HepG2 (cell line): ENCODE measurements around the gene NUP62. TPM values are rescaled to one million over a fixed set of nuclear protein-coding genes. Genes with fewer than 3 reads are reported as not detected.
A peak's percentile ranks its signal among the peaks of the same experiment; 100 is the strongest.

Experiments
- ATAC-seq: fragments of 200-7000 bp; cut with Tn5 transposase; 3 replicates; pipeline ENCODE4 v1.9.1; 2020; ENCODE audit warnings: mild to moderate bottlenecking, moderate library complexity
- BruUV-seq: library from RNA; stranded (reverse); fragments of 400-500 nt; replicated peaks from 2 replicates; lab custom pipeline; 2021; lab: Mats Ljungman, UMichigan
- CTCF ChIA-PET: fragments of 300-600 bp; formaldehyde crosslinking; extraction: SDS; loops from one replicate; lab custom pipeline; 2021; ENCODE audit warnings: low total read pairs, inconsistent platforms, low intra/inter-chr PET ratio; lab: Yijun Ruan, JAX
- POLR2A ChIA-PET: fragments of 350-600 bp; sonication (Branson Sonifier 250); formaldehyde crosslinking; loops from one replicate; lab custom pipeline; 2020; ENCODE audit warnings: antibody characterized with exemption, inconsistent platforms; lab: Yijun Ruan, JAX
- DNase-seq: peaks from one replicate; pipeline ENCODE4 v3.0.0-alpha.2; 2015; ENCODE audit warnings: low spot score
- FAIRE-seq: peaks from 3 replicates; lab custom pipeline; 2011; peaks lifted over from hg19 to GRCh38; lab: Jason Lieb, UNC
- H2AFZ ChIP-seq: one replicate; pipeline ENCODE4 v1.6.1; 2011; ENCODE audit warnings: low read length, inconsistent platforms
- H3K27ac ChIP-seq: fragments of 300-600 bp; 3 replicates; pipeline ENCODE4 v1.8.0; 2011; ENCODE audit warnings: mixed run types, mild to moderate bottlenecking, mixed read lengths, low read length, inconsistent platforms; ENCODE audit not compliant: insufficient read depth; ENCODE audit errors: extremely low read length
- H3K27me3 ChIP-seq, 2 experiments: fragments of 200-600 bp in 1 of 2; 2 replicates in 1 of 2; 3 replicates in 1 of 2; pipeline versions ENCODE4 v1.6.0 to v1.8.0; 2011; ENCODE audit warnings: low read length in 2 of 2, mild to moderate bottlenecking in 2 of 2, moderate library complexity in 2 of 2, inconsistent platforms in 1 of 2; ENCODE audit not compliant: insufficient read depth in 2 of 2, control insufficient read depth in 1 of 2
- H3K36me3 ChIP-seq, 2 experiments: fragments of 200-600 bp in 1 of 2; replicated peaks in 1 of 2; 2 replicates in 1 of 2; 3 replicates in 1 of 2; pipeline versions ENCODE4 v1.5.1 to v1.8.0; 2011; ENCODE audit warnings: low read length in 2 of 2, inconsistent platforms in 1 of 2; ENCODE audit not compliant: insufficient read depth in 2 of 2, control insufficient read depth in 1 of 2
- H3K4me1 ChIP-seq: 2 replicates; pipeline ENCODE4 v1.5.1; 2012; ENCODE audit warnings: low read length, inconsistent platforms; ENCODE audit not compliant: insufficient read depth
- H3K4me2 ChIP-seq: 2 replicates; pipeline ENCODE4 v1.6.0; 2011; ENCODE audit warnings: low read depth, low read length, inconsistent platforms
- H3K4me3 ChIP-seq, 3 experiments: fragments of 200-600 bp in 1 of 3; sonication (generic), shearing (Covaris generic) in 1 of 3; replicated peaks in 1 of 3; 2 replicates each; pipeline ENCODE4 v1.5.1; 2011 to 2016; ENCODE audit warnings: low read length in 3 of 3, inconsistent platforms in 2 of 3, low read depth in 2 of 3, mild to moderate bottlenecking in 2 of 3, control low read depth in 1 of 3, mixed read lengths in 1 of 3; ENCODE audit not compliant: insufficient read depth in 1 of 3
- H3K79me2 ChIP-seq: one replicate; pipeline ENCODE4 v1.6.1; 2011; ENCODE audit warnings: low read length, inconsistent platforms; ENCODE audit not compliant: insufficient read depth
- H3K9ac ChIP-seq: 2 replicates; pipeline ENCODE4 v1.6.0; 2011; ENCODE audit warnings: mild to moderate bottlenecking, low read depth, low read length, inconsistent platforms; ENCODE audit not compliant: insufficient read depth
- H3K9me3 ChIP-seq: 2 replicates; pipeline ENCODE4 v1.5.1; 2012; ENCODE audit warnings: mild to moderate bottlenecking, low read length
- H4K20me1 ChIP-seq: 2 replicates; pipeline ENCODE4 v1.6.0; 2011; ENCODE audit warnings: inconsistent platforms, mild to moderate bottlenecking, low read length, moderate library complexity; ENCODE audit not compliant: insufficient read depth
- AGO1 ChIP-seq: fragments of 200-400 bp; formaldehyde crosslinking; IDR thresholded peaks from 2 replicates; pipeline ENCODE4 v1.6.1; 2017; ENCODE audit warnings: mild to moderate bottlenecking, low read depth, low read length, moderate library complexity; ENCODE audit not compliant: poor library complexity, severe bottlenecking
- AGO2 ChIP-seq: fragments of 200-400 bp; formaldehyde crosslinking; optimal IDR thresholded peaks from 2 replicates; pipeline ENCODE3; 2017; ENCODE audit warnings: mild to moderate bottlenecking, low read depth, low read length, moderate library complexity
- NFE2 ChIP-seq: sonication (generic); formaldehyde crosslinking; IDR thresholded peaks from 2 replicates; pipeline ENCODE4 v1.4.0; 2020; ENCODE audit warnings: missing genetic modification reagents
- POLR2A ChIP-seq, 2 experiments: IDR thresholded peaks; 2 replicates each; pipeline ENCODE4 v1.6.1; 2011; ENCODE audit warnings: low read depth in 2 of 2, low read length in 2 of 2, mild to moderate bottlenecking in 1 of 2, moderate library complexity in 1 of 2; ENCODE audit not compliant: insufficient read depth in 1 of 2
- POLR2AphosphoS5 ChIP-seq: IDR thresholded peaks from 2 replicates; pipeline ENCODE4 v1.6.1; 2012; ENCODE audit warnings: low read depth, low read length
- POLR2G ChIP-seq: fragments of 200-400 bp; formaldehyde crosslinking; IDR thresholded peaks from 2 replicates; pipeline ENCODE4 v1.6.1; 2018; ENCODE audit warnings: mild to moderate bottlenecking, low read depth, low read length, moderate library complexity
- RBFOX2 ChIP-seq: fragments of 200-400 bp; formaldehyde crosslinking; IDR thresholded peaks from 2 replicates; pipeline ENCODE4 v1.6.1; 2017; ENCODE audit warnings: low read depth, mild to moderate bottlenecking, low read length
- RBM39 ChIP-seq: fragments of 200-400 bp; formaldehyde crosslinking; IDR thresholded peaks from one replicate; pipeline ENCODE4 v1.6.1; 2018; ENCODE audit warnings: antibody characterized with exemption, mild to moderate bottlenecking, low read depth, low read length; ENCODE audit not compliant: poor library complexity, severe bottlenecking
- RCOR2 ChIP-seq: IDR thresholded peaks from 2 replicates; pipeline ENCODE4 v1.6.1; 2016; ENCODE audit warnings: missing biosample characterization, missing genetic modification reagents
- WGBS: methylation state at CpG from one replicate; pipeline ENCODE4 v1.1.6; 2017; ENCODE audit warnings: low lambda C conversion rate; 5-methylcytosine and 5-hydroxymethylcytosine counted together
- in situ Hi-C: cut with HindIII; loops from 2 replicates; pipeline ENCODE4 v1.10.0; 2017; ENCODE audit warnings: low pct_unique_long_range_greater_than_20kb; ENCODE audit not compliant: extremely low pct_ligation_motif_present
- intact Hi-C: fragments of 100-400 bp; cut with micrococcal nuclease; formaldehyde crosslinking; loops from one replicate; pipeline ENCODE4 v1.10.0; 2022; ENCODE audit not compliant: unreplicated experiment
- polyA plus RNA-seq, 8 experiments: library from polyadenylated mRNA; depleted of rRNA in 3 of 8; stranded (reverse) in 7 of 8; unstranded in 1 of 8; fragments of >200 nt; fragmentation: Illumina TruSeq in 4 of 8; extraction: Trizol in 4 of 8; gene quantifications; 2 replicates each; pipeline versions ENCODE4 v1.2.1 to v1.2.3, GENCODE V29; 2011 to 2016; ENCODE audit warnings: low read depth in 4 of 8, missing spikeins in 1 of 8, mixed read lengths in 1 of 8; ENCODE audit not compliant: insufficient read depth in 1 of 8
- total RNA-seq, 5 experiments: library from RNA; depleted of rRNA; stranded (reverse); fragments of >200 nt; fragmentation: Illumina TruSeq; extraction: Trizol; gene quantifications; 2 replicates each; pipeline ENCODE4 v1.2.3, GENCODE V29; 2016; ENCODE audit warnings: low read depth in 1 of 5

Gene NUP62
- total and polyA plus RNA-seq, 2 of the 13 experiments (the other 11 are each of a cell fraction or from before 2014, with no cell fraction given): 16.5 to 41.5 TPM

GRCh38 chr19:49858088-49858985 lies 71.0 kb downstream of the NUP62 start:
- Histone ChIP-seq H3K9ac (no peak overlapping the region), H3K4me1 (peaks cover 6% of the 10 kb centered on the region; the same call in 1 of the 2 replicates), H4K20me1 (peaks cover 8% of the 10 kb centered on the region), H3K36me3 (peaks cover 37 to 70% of the 10 kb centered on the region in 2 experiments), H3K79me2 (peaks cover 10% of the 10 kb centered on the region), H3K9me3 (no peaks in the 10 kb centered on the region), H3K27me3 (no peaks in the 10 kb centered on the region), H3K4me2 (no peak overlapping the region), H3K27ac (no peak overlapping the region), H3K4me3 (no peak overlapping the region), H2AFZ (no peak overlapping the region)
- no peak for FAIRE-seq
- DNase-seq: no peak
- in situ Hi-C loops: no loop called here
- no TSS peak for BruUV-seq
- POLR2A ChIA-PET: interaction anchor here (1.1 to 1.8 kb wide), 3 partner anchors 11 to 48 kb away, joined by 4 to 6 read pairs (median 5); partner anchors contain the start of gene AKT1S1
- TF ChIP-seq RBM39 (peak; percentile 75), NFE2 (CRISPR knock-in tag) (no peak), POLR2G (peak; percentile 16; the same call in 1 of the 2 replicates), POLR2A (IDR thresholded peaks at IDR 0.05; ENCODE audit: insufficient read depth in 1 of 2, low read depth in 2 of 2, low read length in 2 of 2) (peak in 1 of 2 experiments; percentile 52; a peak in 2 of 4 replicates), RBFOX2 (peak; percentile 81), AGO2 (peak; percentile 51), RCOR2 (CRISPR knock-in tag) (no peak), AGO1 (peak; percentile 2), POLR2AphosphoS5 (peak; percentile 13)
- intact Hi-C loops: no loop called here
- no peak for ATAC-seq
- 94% methylated on average over 13 of the region's 37 CpGs for WGBS
- CTCF ChIA-PET: no interaction called here
